Measurements from ENCODE around the gene OAS2.

OAS2 gene

GRCh38 chr12:112978163-112979040 lies at the start of gene OAS2:
OAS2 (plus strand) TSS chr12:112978519; CDS start chr12:112978609, 90 bp downstream.
- Mint-ChIP-seq H3K9me3 (peaks cover 12% of the 10 kb centered on the region), H3K27me3 (ENCODE audit: low read depth, poor library complexity) (peaks cover 15% of the 10 kb centered on the region), H3K4me3 (no peak within 1 kb of the TSS), H3K4me1 (no peaks in the 10 kb centered on the region), H3K27ac (no peak within 1 kb of the TSS), H3K36me3 (ENCODE audit: low read depth) (no peaks in the 10 kb centered on the region)
- no peak for DNase-seq
- TF ChIP-seq CTCF (IDR thresholded peaks at IDR 0.05): no peak

- no peak for DNase-seq
- H3K36me3 Mint-ChIP-seq (ENCODE audit: low read depth): no peaks in the 10 kb centered on the region
- H3K9me3 Mint-ChIP-seq: peaks cover 16% of the 10 kb centered on the region
- no peak overlapping the region for H3K4me3 Mint-ChIP-seq
- TF ChIP-seq CTCF (IDR thresholded peaks at IDR 0.05): no peak
- no peak overlapping the region for H3K27ac Mint-ChIP-seq
- H3K4me1 Mint-ChIP-seq: peaks cover 4% of the 10 kb centered on the region
- peaks cover 13% of the 10 kb centered on the region for H3K27me3 Mint-ChIP-seq (ENCODE audit: low read depth, poor library complexity)
These were observed 49.3 kb upstream of the OAS2 start for GRCh38 chr12:112928978-112929377.

- Mint-ChIP-seq H3K27me3 (ENCODE audit: low read depth, poor library complexity) (peaks cover 13% of the 10 kb centered on the region), H3K4me1 (peaks cover 4% of the 10 kb centered on the region), H3K4me3 (no peak overlapping the region), H3K27ac (no peak overlapping the region), H3K9me3 (peaks cover 16% of the 10 kb centered on the region), H3K36me3 (ENCODE audit: low read depth) (no peaks in the 10 kb centered on the region)
- no peak for TF ChIP-seq CTCF (IDR thresholded peaks at IDR 0.05)
- DNase-seq: no peak
These were observed 48.6 kb upstream of the OAS2 start for GRCh38 chr12:112929715-112930114.

- TF ChIP-seq CTCF (IDR thresholded peaks at IDR 0.05): no peak
- Mint-ChIP-seq H3K36me3 (ENCODE audit: low read depth) (no peaks in the 10 kb centered on the region), H3K4me3 (no peak overlapping the region), H3K9me3 (peaks cover 16% of the 10 kb centered on the region), H3K27me3 (ENCODE audit: low read depth, poor library complexity) (peaks cover 13% of the 10 kb centered on the region), H3K4me1 (peaks cover 4% of the 10 kb centered on the region), H3K27ac (no peak overlapping the region)
- DNase-seq: no peak
These were observed 48.0 kb upstream of the OAS2 start for GRCh38 chr12:112930350-112930749.

- DNase-seq: no peak
- TF ChIP-seq CTCF (IDR thresholded peaks at IDR 0.05): no peak
- Mint-ChIP-seq H3K27ac (no peak overlapping the region), H3K27me3 (ENCODE audit: low read depth, poor library complexity) (peaks cover 31% of the 10 kb centered on the region), H3K36me3 (ENCODE audit: low read depth) (no peaks in the 10 kb centered on the region), H3K9me3 (peaks cover 4% of the 10 kb centered on the region), H3K4me3 (no peak overlapping the region), H3K4me1 (no peaks in the 10 kb centered on the region)
These were observed 45.7 kb upstream of the OAS2 start for GRCh38 chr12:112932485-112933128.

Data from nephron progenitor cell (in vitro differentiated cells).